HL-60 (cell line): Measurements from ENCODE around the gene NF1.

ENCODE experiments used
- TF ChIP-seq, protein P1 (sequence below): IDR thresholded peaks from one replicate; pipeline ENCODE4 v1.5.1; 2011; ENCODE audit warnings: low read length, control low read depth, inconsistent platforms; ENCODE audit not compliant: insufficient read depth
- TF ChIP-seq, protein P2 (sequence below): IDR thresholded peaks from 2 replicates; pipeline ENCODE4 v1.6.1; 2012; ENCODE audit warnings: low read depth; ENCODE audit not compliant: insufficient replicate concordance

DNA sequence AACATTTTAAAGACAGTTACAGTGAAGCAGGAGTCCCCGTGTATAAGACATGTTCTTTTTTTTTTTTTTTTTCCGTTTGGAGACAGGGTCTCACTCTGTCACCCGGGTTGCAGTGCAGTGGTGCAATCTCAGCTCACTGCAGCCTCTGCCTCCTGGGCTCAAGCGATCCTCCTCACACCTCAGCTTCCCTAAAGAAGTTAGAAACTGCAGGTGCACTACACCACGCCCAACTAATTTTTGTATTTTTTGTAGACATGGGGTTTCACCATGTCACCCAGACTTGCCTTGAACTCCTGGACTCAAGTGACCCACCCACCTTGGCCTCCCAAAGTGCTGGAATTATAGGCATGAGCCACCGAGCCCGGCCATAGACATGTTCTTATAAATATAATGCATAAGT, 216.1 kb downstream of the NF1 start:
- TF ChIP-seq, protein P1, sequence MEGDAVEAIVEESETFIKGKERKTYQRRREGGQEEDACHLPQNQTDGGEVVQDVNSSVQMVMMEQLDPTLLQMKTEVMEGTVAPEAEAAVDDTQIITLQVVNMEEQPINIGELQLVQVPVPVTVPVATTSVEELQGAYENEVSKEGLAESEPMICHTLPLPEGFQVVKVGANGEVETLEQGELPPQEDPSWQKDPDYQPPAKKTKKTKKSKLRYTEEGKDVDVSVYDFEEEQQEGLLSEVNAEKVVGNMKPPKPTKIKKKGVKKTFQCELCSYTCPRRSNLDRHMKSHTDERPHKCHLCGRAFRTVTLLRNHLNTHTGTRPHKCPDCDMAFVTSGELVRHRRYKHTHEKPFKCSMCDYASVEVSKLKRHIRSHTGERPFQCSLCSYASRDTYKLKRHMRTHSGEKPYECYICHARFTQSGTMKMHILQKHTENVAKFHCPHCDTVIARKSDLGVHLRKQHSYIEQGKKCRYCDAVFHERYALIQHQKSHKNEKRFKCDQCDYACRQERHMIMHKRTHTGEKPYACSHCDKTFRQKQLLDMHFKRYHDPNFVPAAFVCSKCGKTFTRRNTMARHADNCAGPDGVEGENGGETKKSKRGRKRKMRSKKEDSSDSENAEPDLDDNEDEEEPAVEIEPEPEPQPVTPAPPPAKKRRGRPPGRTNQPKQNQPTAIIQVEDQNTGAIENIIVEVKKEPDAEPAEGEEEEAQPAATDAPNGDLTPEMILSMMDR = no peak
- TF ChIP-seq, protein P2, sequence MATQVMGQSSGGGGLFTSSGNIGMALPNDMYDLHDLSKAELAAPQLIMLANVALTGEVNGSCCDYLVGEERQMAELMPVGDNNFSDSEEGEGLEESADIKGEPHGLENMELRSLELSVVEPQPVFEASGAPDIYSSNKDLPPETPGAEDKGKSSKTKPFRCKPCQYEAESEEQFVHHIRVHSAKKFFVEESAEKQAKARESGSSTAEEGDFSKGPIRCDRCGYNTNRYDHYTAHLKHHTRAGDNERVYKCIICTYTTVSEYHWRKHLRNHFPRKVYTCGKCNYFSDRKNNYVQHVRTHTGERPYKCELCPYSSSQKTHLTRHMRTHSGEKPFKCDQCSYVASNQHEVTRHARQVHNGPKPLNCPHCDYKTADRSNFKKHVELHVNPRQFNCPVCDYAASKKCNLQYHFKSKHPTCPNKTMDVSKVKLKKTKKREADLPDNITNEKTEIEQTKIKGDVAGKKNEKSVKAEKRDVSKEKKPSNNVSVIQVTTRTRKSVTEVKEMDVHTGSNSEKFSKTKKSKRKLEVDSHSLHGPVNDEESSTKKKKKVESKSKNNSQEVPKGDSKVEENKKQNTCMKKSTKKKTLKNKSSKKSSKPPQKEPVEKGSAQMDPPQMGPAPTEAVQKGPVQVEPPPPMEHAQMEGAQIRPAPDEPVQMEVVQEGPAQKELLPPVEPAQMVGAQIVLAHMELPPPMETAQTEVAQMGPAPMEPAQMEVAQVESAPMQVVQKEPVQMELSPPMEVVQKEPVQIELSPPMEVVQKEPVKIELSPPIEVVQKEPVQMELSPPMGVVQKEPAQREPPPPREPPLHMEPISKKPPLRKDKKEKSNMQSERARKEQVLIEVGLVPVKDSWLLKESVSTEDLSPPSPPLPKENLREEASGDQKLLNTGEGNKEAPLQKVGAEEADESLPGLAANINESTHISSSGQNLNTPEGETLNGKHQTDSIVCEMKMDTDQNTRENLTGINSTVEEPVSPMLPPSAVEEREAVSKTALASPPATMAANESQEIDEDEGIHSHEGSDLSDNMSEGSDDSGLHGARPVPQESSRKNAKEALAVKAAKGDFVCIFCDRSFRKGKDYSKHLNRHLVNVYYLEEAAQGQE = no peak
